Testis (tissue), 2 donors: ENCODE results near the gene RAB11FIP2.
"Not testable (repeated sequence)": the region's sequence is repeated elsewhere in the genome, so short reads cannot be mapped to it uniquely, and the experiment has no call there.

Experiments used
- CTCF ChIP-seq, 3 experiments: fragments of 450-650 bp in 2 of 3; fragments of 200-600 bp in 1 of 3; sonication (generic) in 1 of 3; IDR thresholded peaks; one replicate each; pipeline ENCODE4 v1.5.1; 2016 to 2019; ENCODE audit warnings: antibody characterized with exemption in 3 of 3, mild to moderate bottlenecking in 2 of 3, moderate library complexity in 1 of 3
- POLR2A ChIP-seq: fragments of 450-650 bp; IDR thresholded peaks from one replicate; pipeline ENCODE4 v1.6.1; 2017; ENCODE audit warnings: antibody characterized with exemption, mild to moderate bottlenecking, moderate library complexity

- not testable (repeated sequence) for TF ChIP-seq CTCF (IDR thresholded peaks at IDR 0.05); POLR2A
Measured at GRCh38 chr10:118067389-118067788, 20.6 kb upstream of the RAB11FIP2 start.
